Natural killer cell (primary cell): ENCODE results near the gene MT4. TPM values are rescaled to one million over a fixed set of nuclear protein-coding genes. Genes with fewer than 3 reads are reported as not detected.

Experiments
- ATAC-seq, 3 donors: fragments of 150-1000 bp in 2 of 3; fragments of 200-7000 bp in 1 of 3; cut with Tn5 transposase; 1 replicate in 1 of 3; 2 replicates in 2 of 3; pipeline ENCODE4 v1.10.0; 2021; ENCODE audit warnings: mild to moderate bottlenecking in 2 of 3, moderate library complexity in 2 of 3
- DNase-seq, 2 donors: peaks; one replicate each; pipeline versions ENCODE4 v3.0.0 to v3.0.0-alpha.2; 2013 to 2021; ENCODE audit warnings: mixed read lengths in 1 of 2
- H3K27ac ChIP-seq: one replicate; pipeline ENCODE4 v1.5.1; 2013; ENCODE audit warnings: mild to moderate bottlenecking, low read length
- H3K27me3 ChIP-seq: one replicate; pipeline ENCODE4 v1.6.1; 2013; ENCODE audit warnings: low read length; ENCODE audit not compliant: control insufficient read depth, insufficient read depth
- H3K36me3 ChIP-seq: one replicate; pipeline ENCODE4 v1.6.1; 2013; ENCODE audit warnings: low read length; ENCODE audit not compliant: control insufficient read depth, insufficient read depth
- H3K4me1 ChIP-seq: one replicate; pipeline ENCODE4 v1.6.1; 2013; ENCODE audit warnings: low read length; ENCODE audit not compliant: control insufficient read depth, insufficient read depth
- H3K4me3 ChIP-seq: one replicate; pipeline ENCODE4 v1.5.1; 2013; ENCODE audit warnings: low read length
- H3K9me3 ChIP-seq: one replicate; pipeline ENCODE4 v1.6.1; 2013; ENCODE audit warnings: low read length; ENCODE audit not compliant: control insufficient read depth, insufficient read depth
- H3K27ac Mint-ChIP-seq, 2 donors: one replicate each; pipeline ENCODE4 v1.8.0; 2022; ENCODE audit warnings: mild to moderate bottlenecking in 2 of 2, mixed read lengths in 2 of 2, moderate library complexity in 1 of 2
- H3K27me3 Mint-ChIP-seq, 2 donors: one replicate each; pipeline ENCODE4 v1.8.0; 2022; ENCODE audit warnings: low read depth in 2 of 2, mixed read lengths in 2 of 2
- H3K36me3 Mint-ChIP-seq: one replicate; pipeline ENCODE4 v1.8.0; 2022; ENCODE audit warnings: mixed read lengths
- H3K4me1 Mint-ChIP-seq, 2 donors: one replicate each; pipeline ENCODE4 v1.8.0; 2022; ENCODE audit warnings: mixed read lengths in 2 of 2
- H3K4me3 Mint-ChIP-seq: one replicate; pipeline ENCODE4 v1.8.0; 2022; ENCODE audit warnings: mild to moderate bottlenecking, moderate library complexity, mixed read lengths
- H3K9me3 Mint-ChIP-seq, 2 donors: one replicate each; pipeline ENCODE4 v1.8.0; 2022; ENCODE audit warnings: mixed read lengths in 2 of 2
- CTCF ChIP-seq: fragments of 200-600 bp; IDR thresholded peaks from one replicate; pipeline ENCODE4 v1.8.0; 2022; ENCODE audit warnings: antibody characterized with exemption
- WGBS: methylation state at CpG from one replicate; pipeline ENCODE4 v1.1.7; 2013; ENCODE audit warnings: missing lambda C conversion rate; ENCODE audit not compliant: insufficient coverage; 5-methylcytosine and 5-hydroxymethylcytosine counted together
- intact Hi-C: fragments of 100-400 bp; cut with micrococcal nuclease; formaldehyde crosslinking; loops from one replicate; pipeline ENCODE4 v1.14.2; 2022
- total RNA-seq, 4 donors: library from RNA; stranded (reverse); fragments of 120-200 nt in 1 of 4; gene quantifications; one replicate each; pipeline versions ENCODE4 v1.2.3 to v1.2.4, GENCODE V29; 2013 to 2022

Gene MT4
- total RNA-seq, 3 donors from 2014 or later (not counting 1 experiment from before 2014, with no cell fraction given) = not detected

DNA sequence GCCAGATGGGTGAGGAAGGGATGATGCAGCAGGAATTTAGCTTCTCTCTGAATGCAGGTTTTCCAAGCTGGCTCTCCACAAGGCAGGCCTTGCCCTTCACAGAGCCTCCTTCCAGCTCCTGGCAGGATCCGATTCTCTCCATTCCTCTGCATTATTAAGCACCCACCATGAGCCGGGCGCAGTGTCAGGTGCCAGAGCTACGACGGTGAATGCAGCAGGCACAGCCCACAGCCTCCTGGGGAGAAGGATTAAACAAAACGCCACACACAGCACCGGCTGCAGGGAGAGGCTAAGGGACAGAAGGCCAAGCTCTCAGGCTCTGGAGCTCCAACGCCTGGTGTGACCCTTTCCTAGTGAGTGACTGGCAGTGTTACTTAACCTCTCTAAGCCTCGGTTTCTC, 36.5 kb downstream of the MT4 start:
- intact Hi-C loops = no loop called here
- H3K4me3 Mint-ChIP-seq = no peak overlapping the region
- no peaks in the 10 kb centered on the region for H3K36me3 ChIP-seq
- H3K27ac Mint-ChIP-seq = no peak overlapping the region
- 77% methylated on average over 9 of the region's 9 CpGs for WGBS
- H3K36me3 Mint-ChIP-seq = no peaks in the 10 kb centered on the region
- H3K4me3 ChIP-seq = no peak overlapping the region
- ATAC-seq (no peak), DNase-seq (no peak)
- no peak overlapping the region for H3K27ac ChIP-seq
- peaks cover 17 to 29% of the 10 kb centered on the region in 2 donors for H3K27me3 Mint-ChIP-seq
- no peaks in the 10 kb centered on the region for H3K27me3 ChIP-seq
- H3K4me1 ChIP-seq = no peaks in the 10 kb centered on the region
- H3K9me3 ChIP-seq = no peaks in the 10 kb centered on the region
- H3K4me1 Mint-ChIP-seq = peaks cover 2 to 7% of the 10 kb centered on the region in 2 donors
- TF ChIP-seq CTCF = no peak
- H3K9me3 Mint-ChIP-seq = no peaks in the 10 kb centered on the region

- Mint-ChIP-seq H3K27ac (no peak overlapping the region), H3K4me1 (peaks cover 20 to 28% of the 10 kb centered on the region in 2 donors), H3K36me3 (no peaks in the 10 kb centered on the region), H3K9me3 (no peaks in the 10 kb centered on the region), H3K4me3 (no peak overlapping the region), H3K27me3 (peaks cover 17% of the 10 kb centered on the region in 2 donors)
- ATAC-seq (no peak), DNase-seq (peak in 1 of 2 donors; percentile 59)
- intact Hi-C loops = no loop called here
- H3K4me3 ChIP-seq = no peak overlapping the region
- H3K9me3 ChIP-seq = no peaks in the 10 kb centered on the region
- H3K27me3 ChIP-seq = no peaks in the 10 kb centered on the region
- no peaks in the 10 kb centered on the region for H3K36me3 ChIP-seq
- no peak overlapping the region for H3K27ac ChIP-seq
- TF ChIP-seq CTCF = no peak
- H3K4me1 ChIP-seq = peaks cover 18% of the 10 kb centered on the region
- WGBS = 28% methylated on average over 4 of the region's 4 CpGs
Observed at GRCh38 chr16:56603589-56603988, 38.7 kb downstream of the MT4 start.

DNA sequence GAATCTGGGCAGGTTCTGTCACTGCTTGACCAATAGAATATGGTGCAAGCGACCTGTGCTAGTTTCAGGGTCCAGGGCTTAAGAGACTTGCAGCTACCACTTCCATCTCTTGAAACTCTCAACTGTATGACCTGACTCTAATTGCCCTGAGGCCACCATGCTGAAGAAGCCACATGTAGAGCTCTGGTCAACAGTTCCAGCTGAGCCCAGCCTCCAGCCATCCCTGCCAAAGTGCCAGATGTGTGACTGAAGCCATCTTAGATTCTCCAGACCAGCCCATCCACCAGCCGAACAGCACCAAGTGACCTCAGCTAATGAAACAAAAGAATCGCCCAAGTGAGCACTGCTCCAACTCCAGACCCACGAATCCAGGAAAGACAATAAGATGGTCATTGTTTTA, 40.1 kb downstream of the MT4 start:
- Histone ChIP-seq H3K4me3 (no peak overlapping the region), H3K27me3 (no peaks in the 10 kb centered on the region), H3K36me3 (no peaks in the 10 kb centered on the region), H3K9me3 (no peaks in the 10 kb centered on the region), H3K4me1 (peaks cover 32% of the 10 kb centered on the region), H3K27ac (no peak overlapping the region)
- no peak for ATAC-seq
- H3K4me1 Mint-ChIP-seq = peaks cover 34 to 42% of the 10 kb centered on the region in 2 donors
- DNase-seq = no peak
- intact Hi-C loops = no loop called here
- H3K36me3 Mint-ChIP-seq = no peaks in the 10 kb centered on the region
- no peak for TF ChIP-seq CTCF
- WGBS = 96% methylated on average over 4 of the region's 4 CpGs
- no peaks in the 10 kb centered on the region for H3K9me3 Mint-ChIP-seq
- peak overlapping the region in 1 of 2 donors; percentile 32 for H3K27ac Mint-ChIP-seq
- no peak overlapping the region for H3K4me3 Mint-ChIP-seq
- peaks cover 14 to 17% of the 10 kb centered on the region in 2 donors for H3K27me3 Mint-ChIP-seq

DNA sequence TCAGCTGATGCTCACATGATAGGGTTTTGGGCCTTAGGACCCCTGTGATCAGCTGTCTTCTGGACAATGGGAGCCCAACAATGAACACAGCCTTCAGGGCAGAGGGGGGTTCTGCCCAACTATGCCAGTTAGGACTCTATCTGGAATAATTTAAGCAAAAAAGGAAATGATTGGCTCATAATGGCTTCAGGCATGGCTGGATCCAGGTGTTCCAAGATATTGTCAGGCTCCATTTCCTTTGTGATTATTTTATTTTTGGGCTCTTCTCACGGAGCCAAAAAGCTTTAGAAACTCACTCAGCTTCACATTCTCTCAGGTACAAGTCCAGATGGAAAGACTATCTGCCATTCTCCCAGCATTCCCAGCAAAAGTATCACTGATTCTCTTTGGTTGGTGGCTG, 40.6 kb downstream of the MT4 start:
- DNase-seq (no peak), ATAC-seq (no peak)
- H3K27me3 ChIP-seq = no peaks in the 10 kb centered on the region
- Mint-ChIP-seq H3K27me3 (peaks cover 9 to 12% of the 10 kb centered on the region in 2 donors), H3K4me1 (peaks cover 39 to 43% of the 10 kb centered on the region in 2 donors), H3K9me3 (no peaks in the 10 kb centered on the region), H3K4me3 (no peak overlapping the region), H3K36me3 (no peaks in the 10 kb centered on the region), H3K27ac (peak overlapping the region; percentile 89 to 96)
- no peak overlapping the region for H3K4me3 ChIP-seq
- TF ChIP-seq CTCF = no peak
- intact Hi-C loops = no loop called here
- no peaks in the 10 kb centered on the region for H3K9me3 ChIP-seq
- H3K4me1 ChIP-seq = peaks cover 37% of the 10 kb centered on the region
- H3K36me3 ChIP-seq = no peaks in the 10 kb centered on the region
- WGBS = 100% methylated on average over 1 of the region's 1 CpG
- no peak overlapping the region for H3K27ac ChIP-seq
